Kasumi-1 (cell line): ENCODE data around the gene STK32B.
A peak's percentile ranks its signal among the peaks of the same experiment; 100 is the strongest.

Experiments used
- DNase-seq, 2 experiments: peaks; one replicate each; lab custom pipeline; 2025; lab: John Stamatoyannopoulos, UW

STK32B gene

DNA sequence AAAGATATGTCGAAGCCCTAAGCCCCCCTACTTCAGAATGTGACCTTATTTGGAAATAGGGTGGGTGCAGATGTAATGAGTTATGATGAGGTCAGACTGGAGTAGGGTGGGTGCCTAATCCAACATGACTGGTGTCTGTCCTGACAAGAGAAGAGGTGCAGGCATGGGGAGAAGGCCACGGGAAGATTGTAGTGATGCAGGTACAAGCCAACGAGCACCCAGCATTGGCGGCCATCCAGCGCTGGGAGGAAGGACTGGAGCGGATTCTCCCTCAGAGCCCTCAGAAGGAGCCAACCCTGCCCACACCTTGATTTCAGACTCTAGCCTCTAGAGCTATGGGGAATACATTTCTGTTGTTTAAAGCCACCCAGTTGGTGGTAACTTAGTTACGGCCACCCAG lies 419.9 kb downstream of the STK32B start:
- DNase-seq = no peak

DNA sequence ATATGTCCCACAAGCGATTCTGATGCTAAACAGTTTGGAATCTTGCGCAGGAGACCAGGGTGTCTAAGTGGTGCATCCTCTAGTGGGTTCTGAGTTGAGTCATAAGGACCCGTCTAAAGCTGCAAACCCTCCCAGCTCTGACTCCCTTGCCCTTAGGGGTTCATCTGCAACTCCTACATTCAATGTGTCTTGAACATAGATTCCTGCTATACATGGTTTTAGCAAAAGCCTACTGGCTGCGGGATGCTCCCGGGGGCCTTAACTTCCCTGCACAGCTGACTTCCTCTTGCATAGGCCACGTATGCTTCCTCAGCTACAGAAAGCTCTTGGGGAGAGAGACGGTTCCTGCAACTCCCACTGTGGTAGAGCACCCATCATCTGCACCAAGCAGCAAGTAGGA lies 420.4 kb downstream of the STK32B start:
- DNase-seq = peak; percentile 85 to 87

DNA sequence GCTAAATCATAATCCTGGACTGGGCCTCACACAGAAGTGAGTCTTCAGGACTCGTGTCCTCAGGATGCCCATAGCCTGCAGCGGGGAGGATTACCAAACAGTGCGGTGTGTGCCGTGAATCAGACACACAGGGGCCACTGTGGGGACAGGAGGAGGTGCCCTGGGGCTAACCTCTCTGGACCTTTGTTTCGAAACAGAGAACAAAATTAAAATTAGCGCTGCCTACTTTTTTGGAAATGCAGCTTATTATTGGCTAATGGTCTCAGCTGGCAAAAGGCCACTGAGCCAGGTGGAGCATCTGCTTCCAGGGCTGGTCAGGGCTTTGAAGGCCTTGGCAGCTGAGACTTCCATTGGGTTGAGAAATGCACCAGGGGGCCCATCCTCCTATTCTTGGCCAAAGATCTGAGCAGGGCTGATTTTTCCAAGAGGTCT lies 420.9 kb downstream of the STK32B start:
- no peak for DNase-seq

DNA sequence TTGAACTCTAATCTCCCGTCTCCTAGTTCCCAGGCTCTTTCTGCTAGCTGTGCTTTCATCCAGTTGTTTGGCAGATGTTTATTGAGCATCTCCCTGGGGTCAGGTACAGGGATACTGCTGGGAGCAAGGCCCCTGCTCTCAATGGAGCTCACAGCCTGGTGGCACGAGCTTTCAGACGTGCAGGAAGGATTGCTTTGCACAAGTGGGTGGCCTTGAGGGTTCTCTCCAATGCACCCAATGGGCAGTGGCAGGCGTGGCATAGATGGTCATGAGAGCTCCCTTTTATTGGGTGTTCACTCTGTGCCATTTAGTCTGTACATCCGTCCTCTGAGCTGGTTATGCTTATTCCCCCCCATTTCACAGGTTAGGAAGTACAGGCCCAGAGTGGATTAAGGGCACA lies 421.8 kb downstream of the STK32B start:
- DNase-seq = no peak

DNA sequence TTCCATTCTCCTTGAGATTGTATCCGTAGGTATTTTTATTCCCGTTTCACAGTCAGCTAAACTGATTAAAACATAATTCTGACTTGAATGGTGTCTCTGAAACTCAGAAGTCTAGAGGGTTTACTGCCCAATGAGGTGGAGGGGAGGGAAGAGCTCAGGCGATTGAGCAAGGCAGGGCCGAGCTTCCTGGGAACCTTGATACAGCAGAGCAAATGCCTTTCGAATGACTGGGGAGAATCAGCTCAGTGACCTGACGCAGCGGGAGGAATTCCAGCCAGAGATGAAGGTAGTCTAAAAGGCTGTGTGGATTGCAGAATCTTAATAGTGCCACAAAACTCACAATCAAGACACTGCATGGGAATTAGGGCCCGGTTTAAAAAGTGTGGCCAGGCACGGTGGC lies 423.5 kb downstream of the STK32B start:
- no peak for DNase-seq

DNA sequence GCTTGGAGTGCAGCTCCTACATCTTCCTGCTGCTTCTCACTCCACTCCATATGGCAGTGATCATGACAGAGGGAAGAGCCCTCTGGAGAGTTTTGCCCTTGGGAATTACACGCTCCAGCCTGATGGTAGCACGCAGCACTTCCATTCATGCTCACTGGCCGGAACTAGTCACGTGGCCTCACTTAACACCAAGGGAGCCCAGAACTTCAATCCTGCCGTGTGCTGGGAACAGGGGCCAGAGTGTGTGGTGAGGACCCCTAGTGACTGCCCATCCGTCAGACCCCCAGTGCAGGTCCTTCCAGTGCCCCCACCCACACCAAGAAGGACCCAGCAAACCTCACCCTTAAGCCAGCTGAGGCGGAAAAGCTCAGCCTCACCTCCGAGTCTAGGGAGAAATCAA lies 426.3 kb downstream of the STK32B start:
- DNase-seq = no peak

DNA sequence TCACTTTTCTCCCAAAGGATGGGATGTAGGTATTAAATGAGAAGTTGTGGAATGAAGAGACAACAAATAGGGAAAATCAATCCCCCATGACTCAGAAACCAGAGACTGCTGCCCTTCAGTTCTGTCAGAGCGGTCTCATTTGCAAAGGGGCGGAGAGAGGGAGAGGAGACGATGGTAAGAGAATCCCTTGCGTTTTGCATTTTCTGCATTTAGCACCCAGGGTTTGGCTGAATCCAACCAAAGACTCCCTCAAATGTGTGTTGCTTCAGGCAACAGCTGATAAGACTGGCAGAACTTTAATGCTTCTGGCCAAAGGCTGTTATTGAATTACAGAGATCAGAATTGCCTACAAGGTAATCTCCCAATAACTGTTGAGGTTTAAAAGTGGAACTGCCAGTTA lies 426.9 kb downstream of the STK32B start:
- DNase-seq = no peak

DNA sequence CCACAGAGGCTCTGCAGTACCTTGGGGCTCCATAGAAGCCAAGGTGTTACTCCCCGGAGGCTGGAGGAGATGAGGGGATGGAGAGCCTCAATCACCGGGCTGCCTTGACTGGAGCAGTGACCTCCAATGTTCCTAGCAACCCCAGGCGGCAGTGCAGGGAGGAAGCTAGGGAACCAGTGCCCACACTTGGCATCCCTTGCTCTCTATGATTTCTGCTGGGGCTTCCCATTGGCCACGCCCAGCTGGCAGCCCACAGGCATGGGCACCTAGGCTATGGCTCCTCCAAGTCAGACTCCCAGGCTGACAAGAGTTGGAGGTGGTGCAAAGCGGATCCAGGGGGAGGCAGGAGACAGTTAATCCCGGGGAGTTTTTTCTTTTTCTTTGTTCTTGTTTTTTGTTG lies 427.4 kb downstream of the STK32B start:
- no peak for DNase-seq

DNA sequence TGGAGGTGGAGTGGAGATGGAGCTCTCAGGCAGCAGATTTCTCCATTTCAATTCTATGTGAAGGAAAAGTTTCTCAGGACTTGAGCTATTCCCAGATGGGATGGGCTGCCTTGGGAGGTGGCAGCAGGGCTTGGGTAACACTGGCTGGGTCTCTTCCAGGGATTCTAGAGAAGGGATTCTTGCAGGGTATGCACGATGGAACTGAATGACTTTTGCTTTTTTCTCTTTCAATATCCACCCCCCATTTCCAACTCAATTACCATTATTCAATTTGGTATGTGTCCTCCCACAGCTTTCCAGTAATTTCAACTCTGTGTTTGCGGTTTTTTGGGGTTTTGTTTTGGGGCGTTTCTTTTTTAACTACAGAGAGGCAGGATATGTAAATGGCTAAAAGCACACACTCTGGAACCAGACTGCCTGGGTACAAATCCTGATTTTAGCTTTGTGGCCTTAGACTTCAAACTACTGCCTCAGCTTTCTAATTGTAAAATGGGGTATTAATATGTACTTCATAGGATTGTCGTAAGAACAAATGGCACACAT lies 428.3 kb downstream of the STK32B start:
- no peak for DNase-seq

DNA sequence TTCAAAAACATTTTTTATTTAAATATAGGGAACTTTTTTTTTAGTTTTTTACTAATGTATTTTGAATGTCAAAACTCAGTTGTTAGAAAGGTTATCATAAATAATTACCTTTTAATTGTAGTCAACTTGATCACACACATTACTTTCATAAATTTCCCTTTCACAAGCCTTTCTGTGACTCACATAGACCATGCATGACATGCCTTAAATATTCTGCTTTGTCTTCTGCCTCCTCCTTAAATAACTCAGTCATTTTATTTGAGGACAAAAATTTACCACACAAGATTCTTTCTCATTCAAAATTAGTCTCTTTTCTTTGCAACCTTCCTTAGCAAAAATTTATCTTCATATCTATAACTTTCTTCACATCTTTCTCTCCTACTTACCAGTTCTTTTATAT lies 437.1 kb downstream of the STK32B start:
- no peak for DNase-seq

DNA sequence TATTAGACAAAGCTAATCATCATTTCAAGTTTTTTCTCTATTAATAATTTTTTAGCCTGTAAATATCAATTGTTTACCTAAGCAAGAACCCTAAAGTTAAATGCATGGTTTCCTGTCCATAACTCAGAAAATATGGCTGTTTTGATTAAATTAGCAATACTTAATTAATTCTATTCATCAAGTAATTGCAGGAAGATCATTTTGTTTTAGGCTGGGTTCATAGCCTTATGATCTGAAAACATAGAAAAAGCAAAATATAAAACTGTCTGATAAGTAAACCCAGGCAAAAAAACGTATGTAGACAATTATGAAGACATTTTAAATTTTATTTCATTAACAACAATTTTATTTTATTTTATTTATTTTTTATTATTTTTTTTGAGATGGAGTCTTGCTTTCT lies 438.0 kb downstream of the STK32B start:
- DNase-seq = no peak

DNA sequence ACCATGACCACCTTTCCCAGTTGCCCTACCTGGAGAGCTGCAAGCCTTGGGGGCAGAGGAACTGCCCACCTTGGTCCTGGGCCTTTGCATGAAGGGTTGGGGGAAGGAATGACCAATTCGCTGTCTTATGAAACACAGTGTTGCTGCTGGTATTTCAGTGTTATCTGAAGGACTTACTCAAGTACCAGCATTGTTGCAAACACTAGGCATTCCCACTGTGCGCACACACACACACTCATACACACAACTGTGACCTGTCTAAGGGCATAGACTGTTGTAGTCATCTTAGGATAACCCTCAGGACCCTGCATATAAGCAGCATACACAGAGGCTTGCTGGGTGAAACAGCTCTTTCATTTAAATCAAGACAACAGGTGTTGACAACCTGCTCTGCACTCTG lies 446.2 kb downstream of the STK32B start:
- DNase-seq = no peak

DNA sequence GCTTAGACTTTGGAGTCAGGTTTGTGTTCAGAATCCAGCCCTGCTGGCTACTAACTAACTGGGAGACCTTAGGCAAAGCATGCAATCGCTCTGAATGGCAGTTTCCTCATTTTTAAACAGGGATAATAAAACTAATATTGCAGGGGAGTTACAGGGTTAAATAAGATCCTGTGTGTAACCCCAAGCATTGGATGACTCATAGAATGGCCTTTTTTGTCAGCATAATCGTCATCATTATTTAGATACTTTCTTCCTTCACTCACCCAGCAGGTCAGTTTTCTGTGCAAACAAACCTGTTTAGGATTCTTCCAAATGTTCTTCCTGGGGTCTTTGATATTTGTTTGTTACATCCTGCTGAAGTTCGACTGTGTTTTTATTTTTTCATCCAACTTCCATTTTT lies 448.9 kb downstream of the STK32B start:
- no peak for DNase-seq

DNA sequence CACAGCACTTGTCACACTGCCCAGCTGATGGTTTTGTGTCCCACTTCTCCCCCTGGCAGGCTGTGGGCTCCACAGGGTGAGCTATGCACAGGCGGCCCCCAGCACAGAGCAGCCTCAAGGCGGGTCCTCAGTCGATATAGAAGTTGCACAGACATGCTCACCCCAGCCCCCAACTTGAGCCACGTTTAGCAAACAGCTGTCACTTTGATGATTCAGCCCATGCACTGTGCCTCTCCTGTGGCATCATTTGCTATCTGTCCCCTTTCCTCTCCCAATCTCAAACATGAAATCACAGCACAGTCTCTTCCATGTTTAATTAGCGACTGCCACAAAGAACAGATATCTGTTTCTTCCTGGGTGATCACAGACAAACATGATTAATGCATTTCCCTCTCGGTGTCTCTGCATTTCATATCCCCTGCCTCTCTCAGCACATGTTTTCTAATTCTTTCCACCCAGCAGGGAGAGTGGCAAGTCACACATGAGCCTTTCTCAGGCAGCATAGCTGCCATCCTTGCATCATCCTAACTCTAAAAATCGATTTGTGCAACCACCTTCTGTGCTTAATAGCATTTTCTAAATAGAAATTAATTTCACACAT lies 452.2 kb downstream of the STK32B start:
- DNase-seq = no peak

DNA sequence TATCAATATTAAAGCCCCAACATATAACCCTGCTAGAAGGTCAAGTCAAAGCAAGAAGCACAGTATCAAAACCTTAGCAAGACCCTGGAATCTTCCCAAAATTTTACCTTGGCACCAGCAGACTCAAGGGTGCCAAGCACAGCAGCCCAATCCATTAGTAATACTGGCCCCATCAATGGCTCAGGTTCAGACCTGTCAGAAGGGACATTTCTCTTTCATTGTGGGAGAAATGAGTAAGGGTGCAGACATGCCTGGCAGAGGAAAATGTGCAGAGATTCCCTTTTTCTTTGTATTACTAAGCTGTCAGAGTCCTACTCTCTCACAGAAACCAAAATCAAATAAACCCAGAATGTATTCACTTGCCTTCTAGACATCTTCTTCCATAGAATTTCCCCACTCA lies 453.2 kb downstream of the STK32B start:
- DNase-seq = no peak

DNA sequence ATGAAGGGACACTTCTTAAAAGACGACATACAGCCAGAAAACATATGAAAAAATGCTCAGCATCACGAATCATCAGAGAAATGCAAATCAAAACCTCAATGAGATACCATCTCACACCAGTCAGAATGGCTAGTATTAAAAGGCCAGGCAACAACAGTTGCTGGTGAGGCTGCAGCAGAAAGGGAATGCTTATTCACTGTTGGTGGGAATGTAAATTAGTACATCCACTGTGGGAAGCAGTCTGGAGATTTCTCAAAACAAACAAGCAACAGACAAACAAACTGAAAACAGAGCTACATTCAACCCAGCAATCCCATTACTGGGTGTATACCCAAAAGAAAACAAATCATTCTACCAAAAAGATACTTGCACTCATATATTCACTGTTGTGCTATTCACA lies 459.2 kb downstream of the STK32B start:
- DNase-seq = no peak

DNA sequence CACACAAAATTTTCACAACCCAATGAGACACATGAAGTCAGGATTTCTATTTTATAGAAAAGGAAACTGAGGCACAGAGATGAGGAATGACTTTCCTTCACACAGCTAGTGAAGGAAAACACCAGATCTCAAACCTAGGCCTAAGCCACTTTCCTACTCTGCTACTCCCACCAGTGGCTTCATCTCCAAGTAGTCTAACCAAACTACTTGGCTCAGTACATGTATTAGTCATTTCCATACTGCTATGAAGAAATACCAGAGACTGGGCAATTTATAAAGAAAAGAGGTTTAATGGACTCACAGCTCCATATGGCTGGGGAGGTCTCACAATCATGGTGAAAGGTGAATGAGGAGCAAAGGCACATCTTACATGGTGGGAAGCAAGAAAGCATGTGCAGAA lies 460.5 kb downstream of the STK32B start:
- no peak for DNase-seq

DNA sequence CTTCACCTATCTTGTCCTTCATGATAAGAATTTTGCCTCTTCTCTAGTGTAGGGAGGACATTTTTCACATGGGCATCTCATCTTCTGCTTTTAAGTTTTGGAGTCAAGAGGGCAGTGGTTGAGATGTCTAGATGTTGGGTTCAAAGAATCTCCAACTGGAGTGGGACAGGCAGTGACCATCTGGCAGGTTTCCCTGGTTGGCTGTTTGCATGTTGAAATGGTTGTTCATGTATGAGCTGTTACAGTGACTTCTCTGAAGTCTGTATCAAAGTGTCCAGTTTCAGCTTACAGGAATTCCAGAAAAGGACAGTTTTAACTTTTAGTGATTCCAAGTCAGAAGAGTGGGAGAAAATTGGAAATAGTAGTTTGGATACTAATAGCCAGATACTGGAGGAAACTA lies 464.4 kb downstream of the STK32B start:
- DNase-seq = no peak

DNA sequence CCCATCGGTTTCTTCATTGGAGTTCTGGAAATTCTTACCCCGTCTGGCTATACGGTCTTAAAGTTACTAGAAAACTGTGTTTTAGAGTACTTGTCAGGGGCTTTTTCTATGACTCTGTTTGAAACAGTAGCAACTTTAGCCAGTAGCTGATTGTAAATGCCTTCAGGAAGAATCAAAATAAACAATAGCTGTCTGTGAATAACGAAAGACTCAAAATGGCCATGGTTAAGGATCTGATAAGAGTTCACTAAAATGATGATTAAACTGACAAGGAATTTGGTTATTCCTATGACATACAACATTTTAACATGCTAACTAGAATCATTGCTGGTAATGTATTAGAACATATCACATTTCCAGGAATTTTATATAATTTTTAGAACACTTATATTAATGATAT lies 466.1 kb downstream of the STK32B start:
- DNase-seq = no peak

DNA sequence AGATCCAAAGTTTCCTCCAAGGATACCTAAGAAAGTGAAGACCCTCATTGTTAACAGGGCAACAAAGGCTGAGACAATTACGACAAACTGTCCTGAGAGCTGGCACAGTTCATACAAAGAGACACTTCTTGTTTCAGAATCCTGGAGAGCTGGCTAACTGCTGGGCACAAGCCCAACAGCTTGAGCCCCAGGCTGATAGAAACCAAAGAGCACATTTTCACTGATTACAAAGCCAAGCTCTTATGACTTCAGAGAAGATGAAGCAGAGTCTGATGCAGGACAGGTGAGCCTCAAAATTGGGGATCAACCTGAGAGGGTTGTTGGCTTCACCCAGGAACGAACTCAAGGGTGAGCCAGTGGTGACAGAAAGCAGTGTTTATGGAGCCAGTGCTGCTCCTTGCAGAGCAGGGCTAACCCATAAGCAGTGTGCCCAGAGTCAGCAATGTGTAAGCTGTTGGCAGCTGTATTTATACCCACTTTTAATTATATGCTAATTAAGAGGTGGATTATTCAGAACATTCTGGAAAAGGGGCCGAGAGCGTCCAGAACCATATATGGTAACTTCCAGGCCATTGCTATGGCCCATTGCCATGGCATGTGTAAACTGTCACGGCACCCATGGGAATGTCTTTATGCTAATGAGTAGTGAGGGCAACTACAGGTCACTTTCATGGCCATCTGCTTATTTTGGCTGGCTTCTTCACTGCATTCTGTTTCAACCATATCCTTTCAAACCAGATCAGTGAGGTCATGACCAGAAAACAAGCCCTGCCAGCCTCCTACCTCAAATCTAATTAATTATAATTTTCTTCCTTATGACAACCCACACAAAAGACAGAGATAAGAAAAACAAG lies 473.4 kb downstream of the STK32B start:
- DNase-seq = no peak

DNA sequence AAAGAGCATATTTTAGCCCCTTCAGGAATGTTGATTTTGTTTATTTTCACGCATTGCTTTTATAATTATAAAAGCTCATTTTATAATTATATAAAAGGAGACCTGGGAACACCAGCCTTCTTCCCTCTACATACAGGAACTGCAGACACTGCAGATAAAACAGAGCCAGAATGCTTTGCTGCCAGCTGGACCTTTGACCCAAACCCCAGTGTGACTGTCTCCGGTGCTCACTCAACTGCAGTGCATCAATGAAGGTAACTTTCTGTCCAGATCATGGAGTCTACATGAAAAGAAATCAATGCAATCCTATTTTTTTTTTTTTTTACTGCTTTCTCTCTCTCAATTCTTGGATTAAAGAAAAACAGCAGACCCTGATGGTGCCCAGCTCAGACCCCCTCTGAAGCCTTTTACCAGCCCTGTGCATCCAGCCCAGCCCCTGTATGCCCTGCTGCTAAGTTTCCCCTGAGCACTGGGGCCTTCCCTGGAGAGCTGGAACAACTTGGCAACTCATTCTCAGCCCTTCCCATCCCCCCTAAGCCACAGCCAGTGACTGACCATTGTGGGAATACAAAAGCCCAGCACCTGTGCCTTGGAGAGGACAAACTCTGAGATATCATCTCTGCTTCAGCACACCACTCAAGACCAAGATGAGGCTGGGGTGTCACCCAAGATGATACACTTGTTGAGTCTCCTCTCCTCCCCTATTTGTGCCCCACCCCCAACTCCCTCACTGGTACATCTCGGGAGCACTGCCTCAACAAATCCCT lies 475.0 kb downstream of the STK32B start:
- no peak for DNase-seq

DNA sequence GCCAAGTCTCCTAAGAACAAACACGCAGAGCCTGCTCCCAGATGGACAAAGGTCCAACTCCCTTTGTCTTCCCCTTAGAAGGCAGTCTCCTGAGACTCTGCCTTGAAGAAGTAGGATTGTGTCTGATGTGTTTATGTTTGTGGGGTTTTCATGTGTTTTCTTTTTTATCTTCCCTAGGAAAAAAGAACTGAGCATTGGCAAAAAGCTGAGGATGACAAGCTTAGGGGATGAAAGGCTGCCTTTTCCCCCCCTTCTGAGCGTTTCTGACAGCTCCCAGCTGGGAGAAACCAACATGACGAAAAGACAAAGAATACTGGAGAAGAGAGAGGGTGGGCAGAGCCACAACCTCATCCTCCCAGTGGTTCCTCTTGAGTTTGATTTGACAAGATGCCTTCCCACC lies 475.9 kb downstream of the STK32B start:
- DNase-seq = no peak

DNA sequence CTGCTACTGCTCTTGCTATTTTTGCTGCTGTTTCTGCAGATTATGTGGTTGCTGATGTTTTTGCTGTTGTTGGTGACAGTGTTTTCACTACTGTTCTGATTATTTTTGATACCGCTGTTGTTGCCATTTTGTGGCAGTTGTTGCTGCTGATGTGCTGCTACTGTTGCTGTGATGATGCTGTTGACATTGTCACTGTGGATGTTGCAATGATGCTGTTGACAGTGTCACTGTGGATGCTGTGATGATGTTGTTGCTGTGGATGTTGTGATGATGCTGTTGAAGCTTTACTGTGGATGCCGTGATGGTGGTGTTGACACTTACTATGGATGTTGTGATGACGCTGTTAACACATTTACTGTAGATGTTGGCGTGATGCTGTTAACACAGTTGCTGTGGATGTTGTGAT lies 476.8 kb downstream of the STK32B start:
- no peak for DNase-seq
